ENCODE results near the gene CHST2.

Gene CHST2

GRCh38 chr3:143099690-143100089 lies 19.9 kb upstream of the CHST2 start:
- no peak for DNase-seq

GRCh38 chr3:143100451-143100850 lies 19.1 kb upstream of the CHST2 start:
- no peak for DNase-seq

GRCh38 chr3:143101792-143102381 lies 17.7 kb upstream of the CHST2 start:
- no peak for DNase-seq

- DNase-seq, result no peak
Observed at GRCh38 chr3:143103652-143104051, 15.9 kb upstream of the CHST2 start.

- no peak for DNase-seq
Observed at GRCh38 chr3:143105170-143105569, 14.4 kb upstream of the CHST2 start.

GRCh38 chr3:143109861-143110260 lies 9.7 kb upstream of the CHST2 start:
- DNase-seq, result no peak

GRCh38 chr3:143110371-143110770 lies 9.2 kb upstream of the CHST2 start:
- no peak for DNase-seq

- DNase-seq, result no peak
Observed at GRCh38 chr3:143118630-143119008, 952 bp upstream of the CHST2 start.

GRCh38 chr3:143119974-143120715 lies 574 bp downstream of the CHST2 start:
- no peak for DNase-seq

- peak; percentile 35 to 46 for DNase-seq
Observed at GRCh38 chr3:143120716-143121240, 1.2 kb downstream of the CHST2 start.

GRCh38 chr3:143121241-143122088 lies 1.9 kb downstream of the CHST2 start:
- peak; percentile 74 to 82 for DNase-seq

- no peak for DNase-seq
Observed at GRCh38 chr3:143122089-143122430, 2.5 kb downstream of the CHST2 start.

GRCh38 chr3:143122608-143123352 lies 3.2 kb downstream of the CHST2 start:
- no peak for DNase-seq

GRCh38 chr3:143123353-143123984 lies 3.9 kb downstream of the CHST2 start:
- DNase-seq, result peak in 1 of 2 experiments; percentile 20

GRCh38 chr3:143124601-143125520 lies 5.3 kb downstream of the CHST2 start:
- DNase-seq, result peak; percentile 24 to 51

GRCh38 chr3:143127801-143128200 lies 8.2 kb downstream of the CHST2 start:
- no peak for DNase-seq

GRCh38 chr3:143128227-143128955 lies 8.8 kb downstream of the CHST2 start:
- no peak for DNase-seq

GRCh38 chr3:143132246-143132980 lies 12.8 kb downstream of the CHST2 start:
- DNase-seq, result no peak

- DNase-seq, result no peak
Observed at GRCh38 chr3:143134471-143134870, 14.9 kb downstream of the CHST2 start.

GRCh38 chr3:143135150-143135549 lies 15.6 kb downstream of the CHST2 start:
- peak; percentile 94 to 96 for DNase-seq

Measured in AML-193 (cell line).